Activated T-cell treated with anti-CD3 and anti-CD28 coated beads, Interleukin-2, amount 50 U/mL, for 48 hours (primary cell): ENCODE results near the gene AGRN.
"Not testable (repeated sequence)": the region's sequence is repeated elsewhere in the genome, so short reads cannot be mapped to it uniquely, and the experiment has no call there.

Source experiments
- DNase-seq, 2 experiments: peaks; one replicate each; pipeline ENCODE4 v3.0.0-alpha.2; 2020

The AGRN gene

DNA sequence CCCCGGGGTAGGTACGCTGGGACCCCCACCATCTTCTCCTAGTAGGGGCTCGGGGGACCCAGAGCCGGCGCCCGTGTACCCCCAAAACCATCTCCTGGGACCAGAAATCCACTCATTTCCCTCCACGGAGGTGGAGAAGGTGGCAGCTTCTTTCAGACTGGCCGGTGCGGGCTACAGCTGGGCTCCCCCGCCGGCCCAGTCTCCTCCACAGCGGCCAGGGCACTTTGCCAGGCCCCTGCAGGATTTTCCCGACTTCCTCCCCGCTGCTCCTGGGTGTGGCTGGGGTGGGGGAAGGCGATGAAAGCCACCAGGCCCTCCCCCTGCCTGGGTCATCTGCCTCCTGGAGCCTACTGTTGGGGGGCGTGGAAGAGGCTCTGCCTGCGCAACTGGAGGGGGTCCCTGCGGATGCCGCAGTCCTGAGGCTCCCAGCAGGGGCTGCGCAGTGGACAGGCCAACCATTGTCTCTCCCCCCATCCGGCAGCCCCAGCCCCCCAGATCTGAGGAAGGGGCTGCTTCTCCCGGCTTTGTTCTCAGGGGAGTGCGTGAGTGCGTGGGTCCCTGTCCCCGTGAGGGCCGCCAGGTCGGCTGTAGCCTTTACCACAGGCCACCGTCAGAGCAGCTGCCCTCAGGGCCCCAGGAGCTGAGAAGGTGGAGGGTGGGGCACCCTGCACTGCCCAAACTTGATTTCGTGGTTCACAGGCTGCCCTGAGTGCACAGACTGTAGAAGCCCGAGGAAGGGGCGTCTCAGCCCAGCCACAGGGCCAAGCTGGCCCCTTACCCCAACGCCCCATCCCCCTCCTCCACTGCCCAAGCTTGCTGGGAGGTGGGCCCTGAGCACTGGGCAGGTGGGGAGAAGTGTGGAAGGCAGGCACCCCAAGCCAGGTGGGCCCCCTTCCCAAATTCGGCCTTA is 1.3 kb downstream of the AGRN start:
- DNase-seq = no peak

DNA sequence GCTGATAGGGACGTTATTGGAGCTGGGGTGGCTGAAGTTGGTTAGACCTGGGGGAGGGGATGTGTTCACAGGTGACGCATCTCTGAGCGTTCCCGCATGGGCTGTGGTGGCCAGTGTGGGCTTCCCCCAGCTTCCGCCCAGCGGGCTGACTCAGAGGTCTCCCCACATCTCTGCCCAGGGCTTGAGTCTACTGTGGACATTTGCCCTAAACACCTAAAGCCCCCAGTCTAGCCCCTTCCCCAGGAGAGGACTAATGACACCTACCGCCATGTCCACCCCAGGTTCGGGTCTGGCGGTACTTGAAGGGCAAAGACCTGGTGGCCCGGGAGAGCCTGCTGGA is 2.0 kb downstream of the AGRN start:
- no peak for DNase-seq

DNA sequence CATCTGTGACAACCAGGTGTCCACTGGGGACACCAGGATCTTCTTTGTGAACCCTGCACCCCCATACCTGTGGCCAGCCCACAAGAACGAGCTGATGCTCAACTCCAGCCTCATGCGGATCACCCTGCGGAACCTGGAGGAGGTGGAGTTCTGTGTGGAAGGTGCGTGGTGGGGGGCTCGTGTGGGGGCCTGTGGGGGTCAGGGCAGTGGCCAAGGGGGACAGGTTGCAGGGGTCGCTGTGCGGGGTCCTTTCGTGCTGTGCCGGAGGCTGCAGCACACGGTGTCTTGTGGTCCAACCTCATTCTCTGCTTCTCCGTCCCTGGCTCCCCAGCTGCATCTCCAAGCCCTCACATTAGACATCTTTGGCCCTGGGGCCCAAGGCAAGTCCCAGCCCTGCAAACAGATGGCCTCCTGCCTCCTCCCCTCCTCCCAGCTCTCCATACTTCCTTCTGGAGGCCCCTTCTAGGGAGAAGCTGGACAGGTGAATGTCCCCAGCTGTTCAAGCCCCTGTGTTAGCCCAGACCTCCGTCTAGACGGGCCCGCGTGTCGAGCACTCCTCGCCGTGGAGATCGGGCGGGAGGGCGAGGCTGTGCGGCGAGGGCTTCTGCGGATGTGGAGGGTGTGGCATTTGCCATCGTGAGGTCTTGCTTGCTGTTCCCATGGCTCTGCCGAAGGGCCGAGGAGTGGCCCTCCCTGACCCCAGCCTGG is 2.5 kb downstream of the AGRN start:
- DNase-seq = no peak

GRCh38 chr1:1023700-1024099 is 3.8 kb downstream of the AGRN start:
- no peak for DNase-seq

- no peak for DNase-seq
Observed at GRCh38 chr1:1024149-1024770, 4.3 kb downstream of the AGRN start.

GRCh38 chr1:1024771-1025699 is 5.1 kb downstream of the AGRN start:
- no peak for DNase-seq

DNA sequence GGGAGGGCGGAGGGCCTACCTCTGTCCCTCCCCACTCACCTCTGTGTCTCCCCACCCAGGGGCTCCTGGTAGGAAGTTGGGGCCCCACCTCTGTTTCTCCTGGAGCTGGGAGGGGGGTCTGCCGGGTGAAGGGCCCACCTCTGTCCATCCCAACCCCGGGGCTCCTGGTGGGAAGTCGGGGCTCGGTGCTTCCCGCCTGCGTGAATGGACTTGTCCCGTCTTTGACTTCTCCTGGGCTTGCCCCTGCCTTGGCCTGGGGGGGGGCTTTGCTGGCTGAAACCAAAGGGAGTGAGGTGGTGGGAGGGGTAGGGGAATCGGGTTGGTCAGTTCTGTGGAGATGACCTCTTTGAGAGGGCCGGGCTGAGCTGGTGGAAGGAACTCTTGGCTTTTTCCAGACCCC is 5.8 kb downstream of the AGRN start:
- DNase-seq = no peak

GRCh38 chr1:1026599-1027413 is 6.9 kb downstream of the AGRN start:
- no peak for DNase-seq

- no peak for DNase-seq
Observed at GRCh38 chr1:1027791-1028190, 7.9 kb downstream of the AGRN start.

- DNase-seq = not testable (repeated sequence)
Observed at GRCh38 chr1:1030867-1031658, 11.1 kb downstream of the AGRN start.

GRCh38 chr1:1031659-1032235 is 11.8 kb downstream of the AGRN start:
- no peak for DNase-seq

GRCh38 chr1:1032424-1032823 is 12.5 kb downstream of the AGRN start:
- no peak for DNase-seq

- DNase-seq = peak; percentile 95 to 96
Observed at GRCh38 chr1:1033009-1033587, 13.2 kb downstream of the AGRN start.

GRCh38 chr1:1033731-1034438 is 14.0 kb downstream of the AGRN start:
- peak in 1 of 2 experiments; percentile 57 for DNase-seq

DNA sequence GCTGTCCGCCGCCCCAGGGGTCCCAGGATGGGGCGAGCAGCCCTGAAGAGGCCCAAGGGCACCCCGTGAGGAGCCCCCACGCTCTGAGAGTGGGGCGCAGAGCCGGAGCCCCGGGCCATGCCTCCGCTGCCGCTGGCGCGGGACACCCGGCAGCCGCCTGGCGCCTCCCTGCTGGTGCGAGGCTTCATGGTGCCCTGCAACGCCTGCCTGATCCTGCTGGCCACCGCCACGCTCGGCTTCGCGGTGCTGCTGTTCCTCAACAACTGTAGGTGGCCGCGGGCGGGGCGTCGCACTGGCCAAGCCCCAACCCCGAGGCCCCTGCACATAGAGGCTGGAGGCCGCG is 14.5 kb downstream of the AGRN start:
- peak in 1 of 2 experiments; percentile 48 for DNase-seq

DNA sequence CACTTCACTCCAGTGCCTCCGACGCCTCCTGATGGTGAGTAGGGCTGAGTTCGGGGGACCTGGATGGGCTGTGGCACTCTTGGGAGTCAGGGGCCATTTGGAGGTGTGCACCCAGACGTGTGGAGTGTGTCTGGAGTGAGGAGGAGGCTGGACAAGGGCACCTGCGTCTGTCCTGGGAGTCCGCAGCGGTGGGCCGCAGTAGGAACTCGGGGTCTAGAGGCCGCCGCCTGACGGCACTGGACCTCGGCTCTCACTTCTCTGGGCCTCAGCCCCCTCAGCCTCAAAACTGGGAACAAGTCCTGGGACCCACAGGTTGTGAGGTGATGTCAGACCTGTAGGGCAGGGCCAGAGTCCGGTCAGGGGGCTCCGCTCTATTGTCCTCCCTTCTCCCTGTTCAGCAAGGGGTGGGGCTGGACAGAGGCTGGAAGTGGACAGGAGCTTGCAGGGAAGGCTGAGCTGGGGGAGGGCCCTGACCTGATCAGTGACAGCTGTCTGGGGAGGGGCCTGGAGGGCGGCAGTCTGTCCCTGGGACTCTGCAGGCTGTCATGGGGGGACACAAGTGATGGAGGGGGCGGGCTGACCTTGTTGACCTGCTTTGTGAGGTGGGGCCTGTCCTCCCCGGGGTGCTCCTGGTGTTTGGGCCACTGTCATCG is 15.5 kb downstream of the AGRN start:
- DNase-seq = no peak

GRCh38 chr1:1037366-1038327 is 17.7 kb downstream of the AGRN start:
- DNase-seq = no peak

DNA sequence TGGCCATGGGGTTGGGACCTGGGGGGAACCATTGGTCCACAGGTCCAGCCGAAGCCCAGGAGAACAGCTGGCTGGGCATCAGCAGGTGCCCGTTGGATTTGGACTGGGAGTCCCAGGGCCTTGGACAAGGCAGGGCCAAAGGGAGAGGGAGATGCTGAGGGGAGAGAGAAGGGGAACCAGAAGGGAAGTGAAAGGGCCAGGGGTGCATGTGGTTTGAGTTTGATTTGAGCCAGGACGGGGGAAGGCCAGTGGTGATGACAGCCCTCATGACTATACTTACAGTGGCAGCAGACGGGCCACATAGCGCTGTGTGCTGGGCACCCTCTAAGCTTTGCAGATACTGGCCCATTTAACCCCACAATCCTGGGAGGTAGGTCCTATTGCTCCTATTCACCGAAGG is 18.8 kb downstream of the AGRN start:
- DNase-seq = no peak
